Measurements from ENCODE around the gene PPP6R2. TPM values are rescaled to one million over a fixed set of nuclear protein-coding genes. Genes with fewer than 3 reads are reported as not detected.
A peak's percentile ranks its signal among the peaks of the same experiment; 100 is the strongest.

PPP6R2 gene
- total and polyA plus RNA-seq, 7 donors, result 15.0 to 64.5 (median 40.7) TPM

- Histone ChIP-seq H3K27ac (no peak overlapping the region), H3K4me1 (no peaks in the 10 kb centered on the region), H3K4me3 (no peak overlapping the region), H3K36me3 (peaks cover 37 to 76% (median 65%) of the 10 kb centered on the region in 4 donors), H3K9me3 (no peaks in the 10 kb centered on the region), H3K27me3 (no peaks in the 10 kb centered on the region)
- intact Hi-C loops (cut with DNase I), result no loop called here
- TF ChIP-seq POLR2AphosphoS5 (IDR thresholded peaks at IDR 0.05), result no peak
- TF ChIP-seq CTCF (IDR thresholded peaks at IDR 0.05), result no peak
- TF ChIP-seq EP300 (IDR thresholded peaks at IDR 0.05), result no peak
- no peak for TF ChIP-seq POLR2A (IDR thresholded peaks at IDR 0.05)
- peak; percentile 65 for DNase-seq
- WGBS, 2 donors, result 89 to 90% methylated on average over 34 of the region's 34 CpGs
These were observed 95.5 kb downstream of the PPP6R2 start for GRCh38 chr22:50438305-50439275.

DNA sequence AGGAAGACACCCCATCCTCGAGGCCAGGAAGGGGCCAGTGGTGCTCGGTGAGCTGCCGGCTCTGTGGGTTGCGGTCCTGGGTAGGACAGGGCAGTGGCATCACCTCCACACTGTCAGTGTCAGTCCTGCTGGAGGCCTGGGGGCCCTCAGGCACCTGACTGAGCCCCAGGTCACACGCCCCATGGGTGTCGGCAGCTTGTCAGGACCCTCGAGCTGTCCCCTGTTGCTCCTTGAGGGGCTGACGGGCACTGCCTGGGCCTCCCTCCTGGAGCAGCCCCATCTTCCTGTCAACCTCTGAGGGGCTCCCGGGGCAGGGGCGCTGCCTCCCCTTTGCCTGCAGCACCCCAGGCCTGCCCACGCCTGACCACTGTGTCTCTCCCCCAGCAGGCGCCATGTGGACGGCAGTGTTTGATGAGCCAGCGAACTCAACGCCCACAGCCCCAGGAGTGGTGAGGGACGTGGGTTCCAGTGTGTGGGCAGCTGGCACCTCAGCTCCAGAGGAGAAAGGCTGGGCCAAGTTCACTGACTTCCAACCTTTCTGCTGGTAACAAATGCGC, 96.3 kb downstream of the PPP6R2 start:
- intact Hi-C loops (cut with DNase I), result no loop called here
- no peak overlapping the region for H3K27ac ChIP-seq

GRCh38 chr22:50439871-50440331, 96.8 kb downstream of the PPP6R2 start:
- no peak overlapping the region for H3K27ac ChIP-seq
- no peaks in the 10 kb centered on the region for H3K9me3 ChIP-seq
- intact Hi-C loops (cut with DNase I), result no loop called here
- H3K27me3 ChIP-seq, result no peaks in the 10 kb centered on the region
- 82 to 87% methylated on average over 10 of the region's 10 CpGs for WGBS, 2 donors
- peaks cover 37 to 76% (median 64%) of the 10 kb centered on the region in 4 donors for H3K36me3 ChIP-seq
- TF ChIP-seq POLR2AphosphoS5 (IDR thresholded peaks at IDR 0.05) (no peak), POLR2A (IDR thresholded peaks at IDR 0.05) (no peak), CTCF (IDR thresholded peaks at IDR 0.05) (no peak), EP300 (IDR thresholded peaks at IDR 0.05) (no peak)
- DNase-seq, result no peak
- no peak overlapping the region for H3K4me3 ChIP-seq
- H3K4me1 ChIP-seq, result peaks cover 0 to 12% (median 6%) of the 10 kb centered on the region in 4 donors

More for the DNA sequence above, 96.3 kb downstream of the PPP6R2 start:
- Histone ChIP-seq H3K36me3 (peaks cover 37 to 76% (median 65%) of the 10 kb centered on the region in 4 donors), H3K4me1 (peaks cover 0 to 7% (median 3%) of the 10 kb centered on the region in 4 donors), H3K4me3 (no peak overlapping the region), H3K9me3 (no peaks in the 10 kb centered on the region), H3K27me3 (no peaks in the 10 kb centered on the region)
- no peak for TF ChIP-seq EP300 (IDR thresholded peaks at IDR 0.05)
- TF ChIP-seq POLR2AphosphoS5 (IDR thresholded peaks at IDR 0.05), result no peak
- TF ChIP-seq POLR2A (IDR thresholded peaks at IDR 0.05), result no peak
- no peak for TF ChIP-seq CTCF (IDR thresholded peaks at IDR 0.05)
- no peak for DNase-seq
- WGBS, 2 donors, result 89 to 90% methylated on average over 17 of the region's 17 CpGs

GRCh38 chr22:50440544-50441249, 97.6 kb downstream of the PPP6R2 start:
- Histone ChIP-seq H3K9me3 (no peaks in the 10 kb centered on the region), H3K36me3 (peaks cover 37 to 73% (median 60%) of the 10 kb centered on the region in 4 donors), H3K27ac (no peak overlapping the region), H3K4me3 (no peak overlapping the region), H3K4me1 (peaks cover 0 to 15% (median 6%) of the 10 kb centered on the region in 4 donors), H3K27me3 (no peaks in the 10 kb centered on the region)
- no peak for TF ChIP-seq EP300 (IDR thresholded peaks at IDR 0.05)
- TF ChIP-seq POLR2AphosphoS5 (IDR thresholded peaks at IDR 0.05), result no peak
- no peak for TF ChIP-seq POLR2A (IDR thresholded peaks at IDR 0.05)
- TF ChIP-seq CTCF (IDR thresholded peaks at IDR 0.05), result no peak
- WGBS, 2 donors, result 65 to 85% methylated on average over 26 of the region's 26 CpGs
- no peak for DNase-seq
- intact Hi-C loops (cut with DNase I), result no loop called here
